HL-60 (cell line): ENCODE measurements around the gene ARSA.
A peak's percentile ranks its signal among the peaks of the same experiment; 100 is the strongest.

Experiments used
- DNase-seq, 2 experiments: peaks; one replicate each; pipeline ENCODE4 v3.0.0-alpha.2; 2010 to 2020; ENCODE audit warnings: low read depth in 1 of 2, low spot score in 1 of 2
- H3K27ac ChIP-seq: fragments of 250-450 bp; sonication (Bioruptor Pico); replicated peaks from 2 replicates; pipeline ENCODE4 v1.5.1; 2020; ENCODE audit warnings: mild to moderate bottlenecking, moderate library complexity
- H3K27me3 ChIP-seq: fragments of 250-450 bp; sonication (Bioruptor Pico); 2 replicates; pipeline ENCODE4 v1.5.1; 2021; ENCODE audit warnings: mild to moderate bottlenecking, moderate library complexity; ENCODE audit not compliant: insufficient read depth, poor library complexity, severe bottlenecking
- H3K4me3 ChIP-seq: replicated peaks from 2 replicates; pipeline ENCODE4 v1.5.1; 2011; ENCODE audit warnings: mild to moderate bottlenecking, control low read depth, low read length; ENCODE audit not compliant: insufficient read depth
- GABPA ChIP-seq: IDR thresholded peaks from 2 replicates; pipeline ENCODE4 v1.6.1; 2012; ENCODE audit warnings: low read depth
- POLR2AphosphoS5 ChIP-seq: IDR thresholded peaks from 2 replicates; pipeline ENCODE4 v1.6.1; 2012; ENCODE audit warnings: low read depth
- SPI1 ChIP-seq: IDR thresholded peaks from 2 replicates; pipeline ENCODE4 v1.6.1; 2012; ENCODE audit warnings: low read depth, mild to moderate bottlenecking, borderline replicate concordance
- TF ChIP-seq, protein P1 (sequence below): IDR thresholded peaks from one replicate; pipeline ENCODE4 v1.5.1; 2011; ENCODE audit warnings: low read length, control low read depth, inconsistent platforms; ENCODE audit not compliant: insufficient read depth
- TF ChIP-seq, protein P2 (sequence below): IDR thresholded peaks from 2 replicates; pipeline ENCODE4 v1.6.1; 2012; ENCODE audit warnings: low read depth; ENCODE audit not compliant: insufficient replicate concordance

ARSA gene

DNA sequence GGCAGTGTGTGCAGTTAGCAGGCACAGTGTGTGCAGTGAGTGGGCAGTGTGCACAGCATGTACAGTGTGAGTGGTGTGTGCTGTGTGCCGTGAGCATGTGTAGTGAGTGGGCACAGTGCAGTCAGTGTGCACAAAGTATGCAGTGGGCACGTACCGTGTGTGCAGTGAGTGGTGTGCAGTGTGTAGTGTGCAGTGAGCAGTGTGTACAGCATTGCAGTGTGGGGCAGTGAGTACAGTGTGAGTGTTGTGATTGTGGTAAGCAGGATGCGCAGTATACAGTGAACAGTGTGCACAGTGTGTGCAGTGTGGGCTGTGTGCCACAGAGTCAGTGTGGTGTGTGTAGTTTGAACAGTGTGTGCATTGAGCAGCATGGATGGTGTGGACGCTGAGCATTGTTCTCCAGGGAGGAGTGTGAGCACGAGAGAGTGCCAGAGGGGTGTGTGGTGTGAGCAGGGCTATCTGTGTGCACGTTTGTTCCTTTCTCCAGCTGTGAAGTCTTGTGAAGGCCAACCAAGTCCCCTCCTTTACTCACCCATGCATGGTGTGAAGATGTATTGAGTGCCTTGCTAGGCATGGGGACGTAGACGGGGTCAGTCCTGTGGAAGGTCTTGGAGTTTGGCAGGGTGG, 47.7 kb upstream of the ARSA start:
- H3K27me3 ChIP-seq, result peaks cover 32% of the 10 kb centered on the region
- H3K4me3 ChIP-seq, result no peak overlapping the region
- TF ChIP-seq, protein P1, sequence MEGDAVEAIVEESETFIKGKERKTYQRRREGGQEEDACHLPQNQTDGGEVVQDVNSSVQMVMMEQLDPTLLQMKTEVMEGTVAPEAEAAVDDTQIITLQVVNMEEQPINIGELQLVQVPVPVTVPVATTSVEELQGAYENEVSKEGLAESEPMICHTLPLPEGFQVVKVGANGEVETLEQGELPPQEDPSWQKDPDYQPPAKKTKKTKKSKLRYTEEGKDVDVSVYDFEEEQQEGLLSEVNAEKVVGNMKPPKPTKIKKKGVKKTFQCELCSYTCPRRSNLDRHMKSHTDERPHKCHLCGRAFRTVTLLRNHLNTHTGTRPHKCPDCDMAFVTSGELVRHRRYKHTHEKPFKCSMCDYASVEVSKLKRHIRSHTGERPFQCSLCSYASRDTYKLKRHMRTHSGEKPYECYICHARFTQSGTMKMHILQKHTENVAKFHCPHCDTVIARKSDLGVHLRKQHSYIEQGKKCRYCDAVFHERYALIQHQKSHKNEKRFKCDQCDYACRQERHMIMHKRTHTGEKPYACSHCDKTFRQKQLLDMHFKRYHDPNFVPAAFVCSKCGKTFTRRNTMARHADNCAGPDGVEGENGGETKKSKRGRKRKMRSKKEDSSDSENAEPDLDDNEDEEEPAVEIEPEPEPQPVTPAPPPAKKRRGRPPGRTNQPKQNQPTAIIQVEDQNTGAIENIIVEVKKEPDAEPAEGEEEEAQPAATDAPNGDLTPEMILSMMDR, result no peak
- TF ChIP-seq, protein P2, sequence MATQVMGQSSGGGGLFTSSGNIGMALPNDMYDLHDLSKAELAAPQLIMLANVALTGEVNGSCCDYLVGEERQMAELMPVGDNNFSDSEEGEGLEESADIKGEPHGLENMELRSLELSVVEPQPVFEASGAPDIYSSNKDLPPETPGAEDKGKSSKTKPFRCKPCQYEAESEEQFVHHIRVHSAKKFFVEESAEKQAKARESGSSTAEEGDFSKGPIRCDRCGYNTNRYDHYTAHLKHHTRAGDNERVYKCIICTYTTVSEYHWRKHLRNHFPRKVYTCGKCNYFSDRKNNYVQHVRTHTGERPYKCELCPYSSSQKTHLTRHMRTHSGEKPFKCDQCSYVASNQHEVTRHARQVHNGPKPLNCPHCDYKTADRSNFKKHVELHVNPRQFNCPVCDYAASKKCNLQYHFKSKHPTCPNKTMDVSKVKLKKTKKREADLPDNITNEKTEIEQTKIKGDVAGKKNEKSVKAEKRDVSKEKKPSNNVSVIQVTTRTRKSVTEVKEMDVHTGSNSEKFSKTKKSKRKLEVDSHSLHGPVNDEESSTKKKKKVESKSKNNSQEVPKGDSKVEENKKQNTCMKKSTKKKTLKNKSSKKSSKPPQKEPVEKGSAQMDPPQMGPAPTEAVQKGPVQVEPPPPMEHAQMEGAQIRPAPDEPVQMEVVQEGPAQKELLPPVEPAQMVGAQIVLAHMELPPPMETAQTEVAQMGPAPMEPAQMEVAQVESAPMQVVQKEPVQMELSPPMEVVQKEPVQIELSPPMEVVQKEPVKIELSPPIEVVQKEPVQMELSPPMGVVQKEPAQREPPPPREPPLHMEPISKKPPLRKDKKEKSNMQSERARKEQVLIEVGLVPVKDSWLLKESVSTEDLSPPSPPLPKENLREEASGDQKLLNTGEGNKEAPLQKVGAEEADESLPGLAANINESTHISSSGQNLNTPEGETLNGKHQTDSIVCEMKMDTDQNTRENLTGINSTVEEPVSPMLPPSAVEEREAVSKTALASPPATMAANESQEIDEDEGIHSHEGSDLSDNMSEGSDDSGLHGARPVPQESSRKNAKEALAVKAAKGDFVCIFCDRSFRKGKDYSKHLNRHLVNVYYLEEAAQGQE, result no peak
- no peak for TF ChIP-seq GABPA
- TF ChIP-seq POLR2AphosphoS5, result no peak
- no peak for DNase-seq
- H3K27ac ChIP-seq, result no peak overlapping the region

DNA sequence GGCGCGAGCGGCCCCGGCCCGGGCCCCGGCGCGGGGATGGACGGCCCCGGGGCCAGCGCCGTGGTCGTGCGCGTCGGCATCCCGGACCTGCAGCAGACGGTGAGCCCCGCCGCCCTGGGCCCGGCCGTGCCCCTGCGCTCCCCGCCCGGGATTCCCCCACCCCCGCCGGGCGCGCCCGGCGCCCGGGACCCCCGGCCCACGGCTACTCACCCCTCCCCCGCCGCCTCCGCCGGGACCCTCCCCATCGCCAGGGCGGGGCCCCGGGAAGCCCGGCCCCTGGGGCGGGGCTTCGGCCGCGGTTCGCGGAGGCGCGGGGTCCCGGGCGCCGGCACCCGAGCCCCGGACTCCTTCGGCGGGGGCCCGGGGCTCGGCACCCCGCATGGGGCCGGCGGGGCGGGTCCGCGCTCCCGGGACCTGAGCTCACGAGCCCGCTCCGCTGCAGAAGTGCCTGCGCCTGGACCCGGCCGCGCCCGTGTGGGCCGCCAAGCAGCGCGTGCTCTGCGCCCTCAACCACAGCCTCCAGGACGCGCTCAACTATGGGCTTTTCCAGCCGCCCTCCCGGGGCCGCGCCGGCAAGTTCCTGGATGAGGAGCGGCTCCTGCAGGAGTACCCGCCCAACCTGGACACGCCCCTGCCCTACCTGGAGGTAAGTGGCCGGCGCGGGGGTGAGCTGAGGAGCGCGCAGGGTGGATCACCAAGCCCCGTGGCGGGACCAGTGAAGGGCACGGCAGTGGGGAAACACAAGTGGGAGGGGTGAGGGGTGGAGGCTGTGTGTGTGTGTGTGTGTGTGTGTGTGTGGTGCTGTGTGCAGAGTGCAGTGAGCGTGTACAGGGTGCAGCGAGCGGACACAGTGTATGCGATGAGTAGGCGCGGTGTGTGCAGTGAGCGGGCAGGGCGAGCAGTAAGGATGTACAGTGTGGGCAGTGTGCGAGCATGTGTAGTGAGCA, 46.9 kb upstream of the ARSA start:
- H3K4me3 ChIP-seq, result no peak overlapping the region; the same call in 1 of the 2 replicates
- peaks cover 32% of the 10 kb centered on the region for H3K27me3 ChIP-seq
- H3K27ac ChIP-seq, result no peak overlapping the region
- TF ChIP-seq POLR2AphosphoS5 (no peak), GABPA (no peak), SPI1 (no peak)
- TF ChIP-seq, protein P1, result no peak
- TF ChIP-seq, protein P2, result no peak
- DNase-seq, result peak in 1 of 2 experiments; percentile 38

DNA sequence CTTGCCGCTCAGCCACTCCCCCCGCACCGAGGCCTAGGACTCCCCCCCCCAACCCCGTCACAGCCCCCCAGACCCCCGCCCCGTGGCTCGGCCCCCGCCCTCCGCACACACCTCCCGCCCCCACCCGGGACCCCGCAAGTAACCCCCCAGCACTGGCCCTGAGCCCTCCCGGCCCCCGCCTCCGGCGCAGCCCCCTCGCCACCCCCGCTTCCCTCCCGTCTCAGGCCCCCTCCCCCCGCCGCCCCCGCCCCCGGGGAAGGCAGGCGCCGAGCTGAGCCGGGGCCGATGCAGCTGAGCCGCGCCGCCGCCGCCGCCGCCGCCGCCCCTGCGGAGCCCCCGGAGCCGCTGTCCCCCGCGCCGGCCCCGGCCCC, 46.2 kb upstream of the ARSA start:
- DNase-seq, result no peak
- Histone ChIP-seq H3K27me3 (peaks cover 32% of the 10 kb centered on the region), H3K4me3 (no peak overlapping the region), H3K27ac (no peak overlapping the region)
- TF ChIP-seq GABPA (no peak), SPI1 (no peak), POLR2AphosphoS5 (no peak)
- TF ChIP-seq, protein P1, result no peak
- TF ChIP-seq, protein P2, result no peak
